ENCODE data around the gene ZBTB12.
A peak's percentile ranks its signal among the peaks of the same experiment; 100 is the strongest.

ZBTB12 gene

DNA sequence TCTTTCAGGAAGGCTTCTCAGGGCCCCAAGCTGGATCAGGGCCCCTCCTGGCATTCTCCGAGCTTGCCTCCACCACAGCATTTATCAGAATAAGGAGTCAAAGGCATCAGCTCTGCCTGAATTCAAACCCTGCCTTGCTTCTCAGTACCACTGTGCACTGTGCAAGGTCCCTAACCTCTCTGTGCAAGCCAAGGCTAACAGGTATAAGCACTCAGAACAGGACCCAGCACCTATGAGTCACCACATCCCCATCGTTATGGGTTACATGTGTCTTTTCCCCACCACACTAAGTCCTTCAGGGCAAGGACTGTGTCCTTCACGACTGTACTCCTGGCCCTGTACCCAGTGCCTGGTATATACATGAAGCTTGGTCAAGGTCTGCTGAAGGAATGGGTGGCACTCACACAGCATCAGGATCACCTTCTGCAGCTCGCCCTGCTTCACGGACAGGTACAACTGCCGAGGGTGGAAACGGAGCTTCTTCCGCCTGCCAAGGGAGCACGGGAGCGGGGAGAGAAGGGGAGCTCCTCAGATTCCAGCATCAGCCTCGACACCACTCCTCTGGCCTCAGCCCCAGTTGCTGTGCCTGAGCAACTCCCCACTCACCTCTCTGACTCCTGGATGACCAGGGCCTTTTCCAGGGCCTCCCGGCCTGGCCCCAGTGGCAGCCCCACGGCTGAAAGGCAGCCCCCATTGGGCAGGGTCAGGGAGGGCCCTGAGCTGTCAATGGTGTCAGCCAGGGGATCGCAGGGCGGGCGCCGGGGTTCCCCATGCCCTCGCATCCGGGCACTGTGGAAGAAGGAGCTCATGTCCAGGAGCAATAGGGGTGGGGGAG, 14.5 kb downstream of the ZBTB12 start:
- DNase-seq (ENCODE audit: low read depth): no peak
- H3K4me3 ChIP-seq (ENCODE audit: control insufficient read depth, low read depth, low read length): no peak overlapping the region
- TF ChIP-seq, protein P1, sequence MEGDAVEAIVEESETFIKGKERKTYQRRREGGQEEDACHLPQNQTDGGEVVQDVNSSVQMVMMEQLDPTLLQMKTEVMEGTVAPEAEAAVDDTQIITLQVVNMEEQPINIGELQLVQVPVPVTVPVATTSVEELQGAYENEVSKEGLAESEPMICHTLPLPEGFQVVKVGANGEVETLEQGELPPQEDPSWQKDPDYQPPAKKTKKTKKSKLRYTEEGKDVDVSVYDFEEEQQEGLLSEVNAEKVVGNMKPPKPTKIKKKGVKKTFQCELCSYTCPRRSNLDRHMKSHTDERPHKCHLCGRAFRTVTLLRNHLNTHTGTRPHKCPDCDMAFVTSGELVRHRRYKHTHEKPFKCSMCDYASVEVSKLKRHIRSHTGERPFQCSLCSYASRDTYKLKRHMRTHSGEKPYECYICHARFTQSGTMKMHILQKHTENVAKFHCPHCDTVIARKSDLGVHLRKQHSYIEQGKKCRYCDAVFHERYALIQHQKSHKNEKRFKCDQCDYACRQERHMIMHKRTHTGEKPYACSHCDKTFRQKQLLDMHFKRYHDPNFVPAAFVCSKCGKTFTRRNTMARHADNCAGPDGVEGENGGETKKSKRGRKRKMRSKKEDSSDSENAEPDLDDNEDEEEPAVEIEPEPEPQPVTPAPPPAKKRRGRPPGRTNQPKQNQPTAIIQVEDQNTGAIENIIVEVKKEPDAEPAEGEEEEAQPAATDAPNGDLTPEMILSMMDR (conservative IDR thresholded peaks at IDR 0.05; ENCODE audit: control insufficient read depth, insufficient read depth, low read depth, low read length): no peak

DNA sequence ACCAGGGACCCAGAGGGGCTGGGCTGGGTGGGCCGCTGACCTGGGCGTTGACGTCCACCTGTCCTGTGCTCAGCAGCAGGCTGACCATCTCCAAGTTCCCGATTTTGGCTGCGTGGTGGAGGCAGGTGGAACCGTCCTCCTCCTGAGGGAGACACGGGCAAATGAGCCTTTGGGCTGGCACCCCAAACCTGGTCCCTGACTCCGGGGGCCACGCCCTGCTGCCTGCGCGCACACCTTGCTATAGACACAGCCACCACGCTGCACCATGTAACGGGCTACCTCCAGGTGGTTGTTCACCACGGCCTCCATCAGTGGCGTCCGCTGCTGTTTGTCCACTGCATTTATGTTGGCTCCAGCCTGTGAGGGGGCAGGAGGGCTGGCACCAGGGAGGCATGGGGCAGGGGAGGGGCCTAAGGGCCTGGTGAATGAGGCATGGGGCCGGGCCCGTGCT, 15.3 kb downstream of the ZBTB12 start:
- no peak for DNase-seq (ENCODE audit: low read depth)
- TF ChIP-seq, protein P1 (conservative IDR thresholded peaks at IDR 0.05; ENCODE audit: control insufficient read depth, insufficient read depth, low read depth, low read length): no peak
- no peak overlapping the region for H3K4me3 ChIP-seq (ENCODE audit: control insufficient read depth, low read depth, low read length)

- DNase-seq (ENCODE audit: low read depth): no peak
- TF ChIP-seq, protein P1 (conservative IDR thresholded peaks at IDR 0.05; ENCODE audit: control insufficient read depth, insufficient read depth, low read depth, low read length): no peak
- no peak overlapping the region for H3K4me3 ChIP-seq (ENCODE audit: control insufficient read depth, low read depth, low read length)
Observed at GRCh38 chr6:31884528-31885035, 17.3 kb downstream of the ZBTB12 start.

- TF ChIP-seq, protein P1 (conservative IDR thresholded peaks at IDR 0.05; ENCODE audit: control insufficient read depth, insufficient read depth, low read depth, low read length): no peak
- no peak overlapping the region for H3K4me3 ChIP-seq (ENCODE audit: control insufficient read depth, low read depth, low read length)
- no peak for DNase-seq (ENCODE audit: low read depth)
Observed at GRCh38 chr6:31883676-31884075, 18.2 kb downstream of the ZBTB12 start.

- TF ChIP-seq, protein P1 (conservative IDR thresholded peaks at IDR 0.05; ENCODE audit: control insufficient read depth, insufficient read depth, low read depth, low read length): no peak
- no peak overlapping the region for H3K4me3 ChIP-seq (ENCODE audit: control insufficient read depth, low read depth, low read length)
- peak; percentile 60 for DNase-seq (ENCODE audit: low read depth)
Observed at GRCh38 chr6:31882344-31882743, 19.5 kb downstream of the ZBTB12 start.

GRCh38 chr6:31881136-31881859, 20.6 kb downstream of the ZBTB12 start:
- no peak for DNase-seq (ENCODE audit: low read depth)
- no peak overlapping the region for H3K4me3 ChIP-seq (ENCODE audit: control insufficient read depth, low read depth, low read length)
- TF ChIP-seq, protein P1 (conservative IDR thresholded peaks at IDR 0.05; ENCODE audit: control insufficient read depth, insufficient read depth, low read depth, low read length): no peak

All from fibroblast of mammary gland (primary cell).